Left ventricle myocardium inferior (tissue), 1 donor: ENCODE data around the gene SLC1A7. TPM values are rescaled to one million over a fixed set of nuclear protein-coding genes. Genes with fewer than 3 reads are reported as not detected.

ENCODE experiments used
- DNase-seq: peaks from one replicate; pipeline ENCODE4 v3.0.0-alpha.2; 2020
- H3K27ac ChIP-seq: fragments of 200-600 bp; replicated peaks from 2 replicates; pipeline ENCODE4 v1.8.0; 2021
- H3K27me3 ChIP-seq: fragments of 200-600 bp; 2 replicates; pipeline ENCODE4 v1.8.0; 2021; ENCODE audit warnings: low read depth
- H3K36me3 ChIP-seq: fragments of 200-600 bp; 2 replicates; pipeline ENCODE4 v1.8.0; 2021
- H3K4me1 ChIP-seq: fragments of 200-600 bp; 2 replicates; pipeline ENCODE4 v1.8.0; 2021
- H3K4me3 ChIP-seq: fragments of 200-600 bp; 2 replicates; pipeline ENCODE4 v1.8.0; 2021; ENCODE audit warnings: mild to moderate bottlenecking, moderate library complexity
- H3K9me3 ChIP-seq: fragments of 200-600 bp; replicated peaks from 2 replicates; pipeline ENCODE4 v1.8.0; 2021
- CTCF ChIP-seq: fragments of 200-600 bp; IDR thresholded peaks from 2 replicates; pipeline ENCODE4 v1.8.0; 2021; ENCODE audit warnings: antibody characterized with exemption, mild to moderate bottlenecking, borderline replicate concordance
- intact Hi-C: fragments of 100-400 bp; cut with micrococcal nuclease; formaldehyde crosslinking; loops from one replicate; pipeline ENCODE4 v1.11.0; 2022
- total RNA-seq: library from RNA; stranded (reverse); fragmentation: NEBNext Ultra II Directional; extraction: Animal tissue kit (Norgen Biotek cat#: 25700); gene quantifications from one replicate; pipeline ENCODE4 v1.2.1, GENCODE V29; 2021
- donor health status: DM: no; HTN: yes; CAD: no; lungs with severe emphysema.

SLC1A7 gene
- total RNA-seq, 1 donor from 2014 or later: 0.44 TPM

GRCh38 chr1:53084589-53084971 lies 57.9 kb downstream of the SLC1A7 start:
- Histone ChIP-seq H3K4me3 (no peak overlapping the region), H3K27ac (no peak overlapping the region), H3K4me1 (peaks cover 15% of the 10 kb centered on the region), H3K36me3 (no peaks in the 10 kb centered on the region), H3K9me3 (no peaks in the 10 kb centered on the region), H3K27me3 (no peaks in the 10 kb centered on the region)
- no peak for DNase-seq
- no peak for TF ChIP-seq CTCF
- intact Hi-C loops: no loop called here

GRCh38 chr1:53083636-53084588 lies 58.5 kb downstream of the SLC1A7 start:
- intact Hi-C loops: no loop called here
- no peak overlapping the region for H3K27ac ChIP-seq
- H3K36me3 ChIP-seq: no peaks in the 10 kb centered on the region
- peaks cover 15% of the 10 kb centered on the region for H3K4me1 ChIP-seq
- no peaks in the 10 kb centered on the region for H3K9me3 ChIP-seq
- H3K27me3 ChIP-seq: no peaks in the 10 kb centered on the region
- no peak for DNase-seq
- no peak overlapping the region for H3K4me3 ChIP-seq
- TF ChIP-seq CTCF: no peak

GRCh38 chr1:53082826-53083455 lies 59.5 kb downstream of the SLC1A7 start:
- intact Hi-C loops: no loop called here
- Histone ChIP-seq H3K4me1 (peaks cover 15% of the 10 kb centered on the region), H3K4me3 (no peak overlapping the region), H3K27ac (no peak overlapping the region), H3K9me3 (no peaks in the 10 kb centered on the region), H3K36me3 (no peaks in the 10 kb centered on the region), H3K27me3 (no peaks in the 10 kb centered on the region)
- no peak for DNase-seq
- no peak for TF ChIP-seq CTCF

GRCh38 chr1:53081384-53082066 lies 60.9 kb downstream of the SLC1A7 start:
- no peak overlapping the region for H3K4me3 ChIP-seq
- TF ChIP-seq CTCF: no peak
- H3K36me3 ChIP-seq: no peaks in the 10 kb centered on the region
- peaks cover 7% of the 10 kb centered on the region for H3K4me1 ChIP-seq
- no peak overlapping the region for H3K27ac ChIP-seq
- intact Hi-C loops: no loop called here
- H3K27me3 ChIP-seq: no peaks in the 10 kb centered on the region
- no peak for DNase-seq
- H3K9me3 ChIP-seq: no peaks in the 10 kb centered on the region

- Histone ChIP-seq H3K9me3 (no peaks in the 10 kb centered on the region), H3K36me3 (no peaks in the 10 kb centered on the region), H3K27ac (no peak overlapping the region), H3K4me1 (peaks cover 2% of the 10 kb centered on the region), H3K4me3 (no peak overlapping the region), H3K27me3 (no peaks in the 10 kb centered on the region)
- no peak for DNase-seq
- TF ChIP-seq CTCF: no peak
- intact Hi-C loops: no loop called here
These were observed 61.7 kb downstream of the SLC1A7 start for GRCh38 chr1:53080769-53081168.
